ENCODE measurements around the gene AKAP11.

Gene AKAP11

DNA sequence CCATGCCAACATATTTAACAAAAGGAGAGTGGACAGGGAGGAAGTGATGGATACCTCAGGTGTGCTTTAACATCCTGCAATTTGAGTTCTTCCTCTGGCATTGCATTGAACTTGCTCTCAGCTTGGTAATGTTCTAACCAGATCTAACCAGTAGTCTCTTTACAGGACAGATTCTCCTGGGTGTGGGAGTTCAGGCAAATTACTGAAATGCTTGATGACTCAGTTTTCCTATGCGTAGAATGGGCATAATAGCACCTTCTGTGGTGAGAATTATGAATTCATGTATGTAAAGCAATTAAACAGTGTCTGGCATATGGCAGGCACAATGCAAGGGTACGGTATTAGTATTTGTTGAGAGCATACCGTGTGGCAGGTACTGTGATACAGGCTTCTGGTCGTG lies 3.6 kb downstream of the AKAP11 start:
- no peak for DNase-seq

DNA sequence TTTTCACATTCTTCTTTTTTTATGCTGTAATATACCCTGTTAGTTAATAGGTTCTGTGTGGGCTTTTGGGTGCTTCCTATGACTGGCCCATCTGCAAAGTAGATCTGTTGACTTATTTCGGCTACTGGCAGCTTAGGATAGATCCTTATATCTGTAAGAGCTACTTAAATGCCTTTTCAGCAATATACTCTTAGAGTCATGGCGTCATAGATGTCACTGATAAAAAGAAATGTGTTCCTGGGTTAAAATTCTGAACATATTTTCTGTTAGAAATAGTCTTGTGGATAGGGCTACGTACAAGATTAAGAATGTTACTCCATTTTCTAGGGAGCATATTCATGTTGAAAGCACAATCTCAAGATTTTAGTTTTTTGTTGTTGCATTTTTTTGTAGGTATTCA lies 4.7 kb downstream of the AKAP11 start:
- no peak for DNase-seq

DNA sequence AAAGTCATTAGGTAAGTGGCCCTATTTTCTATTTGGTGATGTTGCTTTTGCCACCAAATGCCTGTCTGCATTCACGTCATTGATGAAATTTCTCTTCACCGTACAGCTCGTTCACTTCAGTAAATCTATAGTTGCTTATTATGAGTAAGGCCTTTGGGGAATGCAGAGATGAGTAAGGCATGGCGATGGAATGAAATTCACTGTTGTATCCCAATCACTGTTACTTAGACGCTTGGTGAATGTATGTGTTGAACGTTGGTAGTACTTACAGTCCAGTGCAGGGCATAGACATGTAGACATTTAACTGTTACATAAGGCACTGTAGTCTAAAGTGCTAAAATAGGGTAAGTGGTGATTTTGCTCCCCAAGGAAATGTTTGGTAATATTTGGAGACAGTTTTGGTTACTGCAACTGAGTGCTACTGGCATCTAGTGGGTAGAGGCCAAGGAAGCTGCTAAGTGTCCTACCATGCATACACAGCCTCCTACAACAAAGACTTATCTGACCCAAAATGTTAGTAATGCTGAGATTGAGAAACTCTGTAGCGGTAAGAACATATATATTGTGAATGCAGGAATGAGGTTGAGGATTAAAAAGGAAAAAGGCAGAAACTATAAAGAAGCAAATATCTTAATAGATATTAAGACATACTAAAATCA lies 5.8 kb downstream of the AKAP11 start:
- DNase-seq: no peak

DNA sequence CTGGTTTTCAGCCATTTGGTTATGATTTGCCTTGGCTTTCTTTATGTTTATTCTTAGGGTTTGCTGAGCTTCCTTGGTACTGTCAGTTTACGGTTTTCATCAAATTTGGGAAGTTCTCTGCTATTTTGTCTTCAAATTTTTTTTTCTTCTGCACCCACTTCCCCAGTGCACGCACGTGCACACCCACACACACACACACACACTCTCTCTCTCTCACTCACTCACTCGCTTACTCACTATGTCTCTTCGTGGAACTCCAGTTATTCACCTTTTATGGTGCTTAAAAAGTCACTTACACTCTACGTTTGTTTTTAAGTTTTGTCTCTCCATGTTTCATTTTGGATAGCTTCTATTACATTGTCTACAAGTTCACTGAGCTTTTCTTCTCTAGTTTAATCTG lies 7.1 kb downstream of the AKAP11 start:
- no peak for DNase-seq

DNA sequence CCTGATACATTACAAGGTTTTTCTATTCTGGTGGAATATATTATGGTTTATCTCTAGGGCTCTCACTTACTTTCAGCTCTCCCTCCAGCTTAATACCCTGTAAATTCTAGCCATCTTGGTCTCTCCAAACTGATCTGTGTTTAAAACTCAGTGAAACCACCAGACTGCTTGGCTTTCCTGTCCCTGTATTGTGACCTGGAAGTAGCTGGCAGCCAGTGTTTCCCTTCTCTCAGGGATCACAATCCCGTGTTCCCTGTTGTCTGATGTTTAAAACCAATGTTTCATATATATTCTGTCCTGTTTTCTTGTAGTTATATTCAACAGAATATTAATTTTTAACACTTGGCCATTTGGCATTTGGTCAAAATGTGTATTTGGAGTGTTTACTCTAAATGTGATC lies 8.0 kb downstream of the AKAP11 start:
- no peak for DNase-seq

DNA sequence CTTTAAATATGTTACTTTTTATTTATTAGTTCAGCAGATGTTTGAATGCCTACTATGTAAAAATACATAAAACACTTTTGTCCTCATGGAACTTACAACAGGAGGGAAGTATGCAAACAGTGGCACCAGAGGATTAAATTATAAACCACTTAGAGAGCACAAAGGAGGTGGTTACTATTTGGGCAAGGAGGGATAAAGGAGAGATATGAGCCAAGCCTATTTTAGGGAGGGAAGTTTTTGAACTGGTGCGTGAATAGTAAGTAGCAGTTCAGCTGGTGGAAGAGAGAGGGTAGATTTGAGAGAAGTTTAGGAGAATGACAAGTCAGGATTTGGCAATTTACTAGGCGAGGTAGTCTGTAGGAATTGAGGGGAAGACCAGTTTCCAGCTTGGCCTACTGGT lies 8.6 kb downstream of the AKAP11 start:
- no peak for DNase-seq

DNA sequence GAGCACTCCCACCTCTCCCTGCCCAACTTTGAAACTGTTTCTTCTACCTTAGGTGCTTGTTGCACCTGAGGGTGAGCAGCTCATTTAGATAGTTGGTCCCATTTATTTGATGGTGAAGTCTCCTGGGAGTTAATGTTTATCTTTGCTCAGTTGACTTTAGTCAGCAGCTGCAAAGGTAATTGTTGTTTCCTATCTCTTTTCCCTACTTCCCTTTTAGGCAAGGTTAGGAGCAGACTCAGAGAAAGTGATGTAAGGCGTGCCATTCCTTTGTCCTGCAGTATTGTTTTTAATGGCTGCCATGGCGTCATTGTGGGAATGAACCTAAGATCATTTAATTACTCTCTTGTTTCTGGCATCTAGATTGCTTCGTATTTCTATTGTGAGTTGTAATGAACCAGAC lies 11.6 kb downstream of the AKAP11 start:
- DNase-seq: no peak

DNA sequence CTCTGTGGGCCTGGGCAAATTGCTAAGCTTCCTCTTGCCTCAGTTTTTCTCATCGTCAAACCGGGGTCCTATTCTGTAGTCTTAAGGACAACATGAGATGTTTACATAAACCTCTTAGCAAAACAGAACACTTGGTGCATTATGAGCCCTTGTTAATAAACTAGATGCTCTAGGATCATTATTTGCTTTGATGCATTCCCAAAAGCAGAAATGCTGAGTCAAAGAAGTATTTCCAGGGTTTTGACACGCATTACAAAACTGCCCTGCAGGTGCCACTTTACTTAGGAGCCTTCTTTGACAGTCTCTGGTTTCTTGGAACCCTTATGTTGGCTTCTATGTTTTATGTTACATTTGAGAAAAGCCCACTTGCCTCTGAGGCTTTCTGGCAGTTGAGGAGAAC lies 12.1 kb downstream of the AKAP11 start:
- DNase-seq: no peak

DNA sequence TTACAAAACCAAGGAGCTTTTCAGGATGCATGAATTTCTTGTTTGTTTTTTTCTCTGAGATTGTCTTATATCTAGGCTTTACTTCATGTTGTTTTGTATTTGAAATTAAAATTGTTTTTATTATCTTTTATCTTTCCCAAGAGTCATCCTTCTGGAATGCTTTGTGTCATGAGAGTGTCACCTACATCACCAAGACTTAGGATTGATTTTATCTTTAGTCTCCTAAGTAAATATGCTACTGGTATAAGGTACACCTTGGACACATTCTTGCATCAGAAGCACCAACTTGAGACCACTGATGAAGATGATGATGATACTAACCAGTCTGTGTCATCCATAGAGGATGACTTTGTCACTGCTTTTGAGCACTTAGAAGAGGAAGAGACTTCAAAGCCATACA lies 26.4 kb downstream of the AKAP11 start:
- no peak for DNase-seq

DNA sequence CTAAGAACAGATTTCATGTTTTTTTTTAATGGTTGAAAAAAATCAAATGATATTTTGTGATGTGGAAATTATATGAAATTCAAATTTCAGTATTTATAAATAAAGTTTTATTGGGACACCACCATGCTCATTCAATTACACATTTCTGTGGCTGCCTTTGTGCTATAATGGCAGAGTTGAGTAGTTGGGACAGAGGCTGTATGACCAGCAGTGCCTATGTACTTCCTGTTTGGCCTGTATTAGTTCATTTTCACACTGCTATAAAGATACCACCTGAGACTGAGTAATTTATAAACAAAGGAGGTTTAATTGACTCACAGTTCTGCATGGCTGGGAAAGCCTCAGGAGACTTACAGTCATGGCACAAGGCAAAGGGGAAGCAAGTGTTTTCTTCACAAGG lies 33.6 kb downstream of the AKAP11 start:
- no peak for DNase-seq

DNA sequence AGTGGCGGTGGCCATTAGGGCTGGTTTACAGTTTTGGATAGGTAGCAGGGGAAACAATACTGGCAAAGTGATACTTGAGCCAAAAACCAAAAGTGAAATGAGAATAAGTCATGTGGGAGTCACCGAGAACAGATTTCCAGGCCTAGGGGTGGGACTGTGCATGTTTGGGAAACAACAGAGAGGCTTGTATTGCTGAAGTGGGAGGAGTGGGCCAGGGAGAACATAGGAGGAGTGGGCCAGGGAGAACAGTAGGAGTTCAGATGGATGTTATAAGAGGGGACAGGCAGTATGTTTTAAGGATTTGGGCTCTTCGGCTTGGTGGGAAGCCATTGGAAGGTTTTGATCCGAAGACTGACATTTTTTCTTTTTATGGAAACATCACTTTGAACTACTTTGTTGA lies 35.5 kb downstream of the AKAP11 start:
- DNase-seq: no peak

DNA sequence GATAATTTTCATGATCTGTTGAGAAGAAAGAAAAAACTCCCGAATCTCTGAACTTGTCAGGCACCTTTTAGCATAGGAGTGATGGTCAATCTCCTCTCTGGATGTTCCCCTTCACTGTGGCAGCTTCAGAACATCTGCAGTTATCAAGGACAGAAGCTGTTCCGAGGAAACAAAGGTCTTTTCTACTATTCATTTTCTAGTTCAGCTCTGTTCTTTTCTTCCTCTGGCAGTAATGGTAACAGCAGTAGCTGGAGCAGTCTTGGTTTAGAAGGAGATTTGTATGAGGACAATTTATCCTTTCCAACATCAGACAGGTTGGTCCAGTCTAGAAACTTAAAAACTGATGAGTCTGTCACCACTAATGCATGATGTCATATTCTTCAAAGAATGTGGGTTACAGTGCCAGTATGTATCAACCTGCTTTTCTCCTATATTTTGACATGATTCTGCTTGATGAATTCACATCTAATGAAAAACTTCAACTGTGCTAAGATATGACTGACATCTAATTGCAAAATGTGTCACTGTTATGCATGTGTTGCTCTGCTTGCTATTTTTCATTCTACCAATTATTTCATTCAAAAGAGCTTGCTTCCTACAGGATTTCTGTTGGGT lies 41.0 kb downstream of the AKAP11 start:
- no peak for DNase-seq

DNA sequence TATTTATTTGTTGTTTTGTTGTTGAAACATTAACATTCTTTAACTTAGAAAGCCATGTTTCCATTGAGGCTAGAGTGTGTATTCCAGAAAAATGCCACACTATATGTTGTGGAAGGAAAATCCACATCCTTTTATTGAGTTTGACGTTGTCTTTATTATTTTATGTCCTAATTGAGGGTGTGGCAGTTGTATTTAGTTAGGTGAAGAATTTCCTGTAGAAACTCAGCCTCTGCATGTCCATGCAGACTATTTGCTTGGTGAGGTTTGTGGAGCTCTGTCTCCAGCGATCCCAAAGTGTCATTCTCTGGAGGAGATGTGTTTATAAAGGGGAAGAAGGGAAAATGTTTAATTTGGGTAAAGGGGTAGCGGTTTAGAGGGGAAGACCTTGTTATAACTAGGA lies 46.6 kb downstream of the AKAP11 start:
- no peak for DNase-seq

DNA sequence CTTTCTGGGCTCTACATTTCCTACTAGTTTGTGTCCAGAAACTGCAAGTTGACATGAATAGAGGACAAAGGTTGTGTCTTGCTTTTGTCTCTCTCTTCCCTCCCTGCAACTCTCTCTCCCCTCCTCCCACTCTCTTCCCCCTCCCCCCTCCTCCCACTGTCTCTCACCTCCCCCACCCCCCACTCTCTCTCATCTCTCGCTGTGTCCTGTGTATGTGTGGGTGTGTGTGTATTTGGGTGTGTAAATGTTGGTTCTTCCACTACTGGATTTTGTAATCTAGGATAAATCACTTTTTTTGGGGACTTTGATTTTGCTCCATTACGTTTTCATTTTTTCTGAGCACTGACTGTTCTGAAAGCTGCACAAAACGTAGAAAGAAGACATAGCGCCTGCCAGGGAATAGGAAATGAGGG lies 48.4 kb downstream of the AKAP11 start:
- no peak for DNase-seq

DNA sequence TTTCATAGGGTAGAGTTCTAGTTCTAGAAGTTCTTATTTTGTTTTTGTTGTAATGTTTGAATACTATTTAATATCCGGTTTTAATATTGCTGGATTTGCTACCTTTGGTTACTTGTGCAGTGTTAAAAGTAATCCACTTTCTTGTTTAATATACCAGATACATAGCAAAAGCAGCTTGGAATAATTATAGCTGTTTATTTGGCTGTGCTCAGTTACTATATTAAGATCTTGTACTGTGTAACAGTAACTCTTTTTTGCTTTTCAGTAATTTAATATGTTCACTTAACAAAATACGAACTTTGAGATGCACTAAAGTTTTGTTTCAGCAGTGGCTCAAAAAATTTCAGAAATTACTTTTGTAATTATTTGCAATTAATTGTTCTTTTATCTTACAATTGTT lies 50.9 kb downstream of the AKAP11 start:
- no peak for DNase-seq

DNA sequence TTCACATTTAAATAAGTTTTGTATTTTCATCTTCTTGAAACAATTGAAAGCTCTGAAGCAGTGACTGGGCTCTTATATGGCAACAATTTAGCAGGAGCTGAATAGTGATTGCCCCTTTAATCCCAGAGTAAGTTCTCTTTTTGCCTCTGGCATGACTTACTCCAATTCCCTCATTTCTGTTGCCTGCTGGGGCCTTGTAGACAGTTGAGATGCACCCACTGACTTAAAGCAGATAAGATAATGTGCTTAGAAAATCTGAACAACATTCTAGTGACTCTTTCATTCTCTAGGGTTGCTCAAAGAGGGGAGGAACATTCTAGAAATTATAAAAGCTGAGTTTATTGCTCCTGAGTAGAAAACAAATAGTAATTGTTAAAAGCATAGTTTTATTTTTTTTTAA lies 52.8 kb downstream of the AKAP11 start:
- DNase-seq: no peak

DNA sequence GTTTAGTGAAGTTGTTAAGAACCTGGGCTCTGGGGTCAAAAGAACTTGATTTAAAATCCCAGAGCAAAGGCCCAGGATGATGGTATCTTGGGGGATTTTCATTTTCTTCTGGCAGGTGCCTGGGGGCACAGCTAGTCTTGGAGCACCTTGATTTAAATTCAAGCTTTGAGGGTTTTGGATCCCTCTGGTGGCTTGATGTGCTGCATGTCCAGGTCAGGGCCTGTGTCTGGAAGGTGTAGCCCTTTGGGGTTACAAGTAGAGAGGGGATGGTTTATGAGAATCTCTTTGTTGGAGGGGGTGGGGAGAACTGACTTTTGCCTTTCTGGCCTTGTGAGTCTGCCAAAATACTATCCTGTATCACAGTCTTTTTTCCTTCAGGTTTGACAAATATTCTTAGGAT lies 55.8 kb downstream of the AKAP11 start:
- DNase-seq: no peak

DNA sequence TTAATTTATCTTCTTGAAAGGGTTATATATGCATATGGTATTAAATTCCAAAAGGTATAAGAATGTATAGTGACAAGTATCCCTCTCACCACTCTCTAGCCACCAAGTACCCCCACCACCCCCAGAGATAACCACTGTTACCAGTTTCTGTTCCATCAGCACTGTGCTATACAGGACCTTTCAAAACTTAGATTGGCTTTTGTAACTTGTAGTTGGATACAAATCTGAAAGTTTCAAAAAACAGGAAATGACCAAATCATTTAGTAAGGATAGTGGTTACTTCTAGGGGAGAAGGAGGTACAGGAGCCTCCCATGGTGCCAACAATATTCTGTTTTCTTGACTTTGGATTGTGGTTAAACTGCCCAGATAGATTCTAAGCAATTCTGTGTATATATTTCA lies 56.7 kb downstream of the AKAP11 start:
- DNase-seq: no peak

DNA sequence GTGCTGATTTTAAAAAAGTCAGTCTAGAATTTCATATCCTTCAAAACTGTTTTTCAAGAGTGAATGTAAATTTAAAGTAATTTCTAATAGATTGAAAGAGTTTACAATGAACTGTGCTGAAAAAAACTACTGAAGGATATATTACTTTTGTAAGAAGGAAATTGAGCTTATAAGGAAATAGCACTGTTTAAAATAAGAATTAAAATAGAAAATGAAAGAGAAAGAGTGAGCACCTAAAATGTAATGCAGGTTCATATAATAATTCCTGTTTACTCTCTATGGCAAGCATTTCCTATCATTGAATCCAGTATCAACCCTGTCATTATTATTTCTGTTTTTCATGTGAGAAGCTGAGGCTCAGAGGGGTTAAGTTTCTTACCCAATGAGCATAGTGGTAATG lies 57.3 kb downstream of the AKAP11 start:
- DNase-seq: no peak

DNA sequence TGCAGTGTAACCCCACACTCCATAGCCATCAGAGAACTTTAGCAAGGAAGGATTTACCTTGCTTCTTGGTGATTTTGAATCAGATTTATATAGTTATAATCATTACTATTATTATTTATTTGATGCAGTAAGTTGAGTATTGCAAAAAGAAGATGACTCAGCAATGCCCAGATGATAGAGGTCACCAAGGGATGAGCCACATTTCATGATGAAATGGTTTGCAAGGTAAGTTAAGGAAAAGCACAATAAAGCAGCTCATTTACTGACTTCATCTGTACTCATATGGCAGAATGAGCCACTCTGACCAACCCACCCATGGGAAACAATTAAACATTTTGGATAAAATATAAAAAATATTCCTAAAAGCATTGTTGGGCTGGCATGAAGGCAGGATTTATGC lies 59.1 kb downstream of the AKAP11 start:
- no peak for DNase-seq

DNA sequence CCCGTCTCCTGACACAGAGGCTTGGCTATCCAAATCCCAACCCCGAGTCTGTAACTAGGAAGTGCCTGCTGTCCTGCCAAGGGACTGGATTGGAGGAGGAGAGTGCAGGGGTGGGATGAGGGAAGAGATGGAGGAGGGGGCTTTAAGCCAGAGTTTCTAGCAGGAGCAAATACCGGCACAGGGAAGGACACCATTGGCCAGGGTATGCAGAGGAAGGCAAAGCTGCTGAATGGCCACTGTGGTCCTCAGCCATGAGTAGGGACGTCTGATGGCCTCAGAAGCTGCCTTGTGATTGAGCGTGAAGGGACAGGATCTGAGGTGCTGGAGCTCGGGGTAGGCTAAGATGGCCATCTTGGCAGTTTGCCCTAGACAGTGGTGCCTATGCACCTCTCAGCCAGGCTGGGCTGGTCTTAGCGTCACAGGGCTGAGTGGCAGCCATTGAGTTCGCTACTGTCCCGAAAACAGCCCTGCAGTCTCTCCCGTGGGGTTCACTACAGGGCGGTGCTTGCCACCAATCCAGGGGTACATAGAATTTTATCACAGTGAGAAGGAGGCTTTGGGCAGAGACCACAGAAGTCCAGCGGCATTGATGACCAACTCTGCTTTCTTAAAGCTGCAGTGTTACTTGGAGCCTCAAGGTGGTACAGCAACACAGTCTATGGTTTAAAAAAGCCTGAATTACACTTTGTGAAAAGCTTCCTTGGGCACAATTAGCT lies 61.8 kb downstream of the AKAP11 start:
- no peak for DNase-seq

DNA sequence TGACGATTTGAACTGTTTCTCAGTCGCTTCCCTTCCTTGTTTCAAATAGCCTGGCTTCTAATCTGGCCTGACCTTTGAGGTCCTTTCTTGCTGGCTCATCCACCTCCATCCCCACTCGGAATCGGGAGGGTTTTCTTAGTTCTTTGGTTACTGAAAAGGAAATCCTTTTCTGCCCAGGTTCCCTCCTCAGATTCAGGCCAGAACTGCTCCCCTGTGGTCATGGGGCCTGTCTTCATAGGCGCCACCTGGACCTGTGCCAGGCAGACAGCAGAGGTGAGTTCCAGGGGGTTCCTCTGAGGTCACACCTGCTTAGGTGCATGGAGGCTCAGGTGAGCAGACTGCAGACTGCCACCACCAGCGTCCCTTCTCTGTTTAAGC lies 62.4 kb downstream of the AKAP11 start:
- DNase-seq: no peak

DNA sequence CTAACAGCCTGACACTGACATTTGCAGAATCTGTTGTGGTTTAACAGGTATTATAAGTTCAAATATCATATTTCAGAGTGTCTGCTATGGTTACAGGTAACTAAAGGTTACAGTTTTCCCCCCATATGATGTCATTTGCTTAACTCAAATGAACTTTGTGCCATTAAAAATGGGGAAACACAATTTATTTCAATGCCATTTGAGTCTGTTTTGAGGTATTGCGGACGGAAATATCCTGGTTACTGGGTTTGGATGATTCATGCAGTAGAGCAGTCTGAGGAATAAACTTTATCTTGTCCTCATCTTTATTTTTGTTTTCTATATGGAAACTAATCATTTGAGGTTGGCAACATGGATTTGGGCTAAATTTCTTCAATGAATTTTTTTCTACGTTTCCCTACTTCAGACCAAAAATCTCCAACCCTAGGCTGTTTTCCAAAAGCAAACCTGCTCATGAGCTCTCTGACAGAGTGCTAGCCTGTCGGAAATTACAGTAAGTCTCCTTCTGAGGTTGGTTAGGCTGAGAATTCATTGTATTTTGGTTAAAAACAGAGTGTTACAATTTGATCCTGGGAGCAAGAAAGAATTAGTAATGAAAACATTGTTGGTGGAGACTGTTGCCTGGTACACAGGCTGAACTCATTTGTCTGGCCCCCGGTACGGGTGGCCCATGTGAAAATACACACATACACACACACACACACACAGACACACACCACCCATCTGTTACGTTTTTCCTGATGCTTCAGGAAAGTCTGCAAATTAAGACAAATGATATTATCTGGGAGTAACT lies 66.1 kb downstream of the AKAP11 start:
- no peak for DNase-seq

DNA sequence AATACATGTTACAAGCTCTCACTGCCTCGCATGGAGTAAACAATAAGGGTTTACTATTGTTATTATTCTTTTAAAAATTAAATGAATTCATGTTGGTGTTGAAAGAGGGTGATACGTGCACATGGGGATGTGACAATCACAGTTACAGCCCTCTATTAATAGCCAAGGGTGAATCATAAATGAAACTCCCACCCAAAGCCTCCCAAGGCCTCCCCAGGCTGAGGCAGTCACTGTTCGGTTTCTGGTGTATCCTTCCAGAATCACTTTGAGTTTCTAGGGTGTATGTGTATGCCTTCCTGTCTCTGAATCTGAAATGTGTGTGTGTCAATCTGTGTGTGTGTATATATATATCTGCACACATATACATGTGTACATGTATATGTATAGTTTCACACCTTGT lies 73.4 kb downstream of the AKAP11 start:
- DNase-seq: no peak

Measured in activated gamma-delta T cell (primary cell).